BLaER1 (cell line): ENCODE data around the gene ZNF337.
"Not testable (repeated sequence)": the region's sequence is repeated elsewhere in the genome, so short reads cannot be mapped to it uniquely, and the experiment has no call there.

Experiments used
- H3K27ac ChIP-seq: shearing (Covaris generic); formaldehyde crosslinking; 2 replicates; pipeline ENCODE4 v1.8.1; 2022
- H3K27me3 ChIP-seq: shearing (Covaris generic); formaldehyde crosslinking; 2 replicates; pipeline ENCODE4 v1.8.1; 2022
- H3K36me3 ChIP-seq: shearing (Covaris generic); formaldehyde crosslinking; 2 replicates; pipeline ENCODE4 v1.8.1; 2022
- H3K4me1 ChIP-seq: shearing (Covaris generic); formaldehyde crosslinking; 2 replicates; pipeline ENCODE4 v1.8.1; 2022
- H3K4me2 ChIP-seq: shearing (Covaris generic); formaldehyde crosslinking; 2 replicates; pipeline ENCODE4 v1.8.1; 2022
- H3K4me3 ChIP-seq: shearing (Covaris generic); formaldehyde crosslinking; 2 replicates; pipeline ENCODE4 v1.8.1; 2022
- H3K9ac ChIP-seq: shearing (Covaris generic); formaldehyde crosslinking; 2 replicates; pipeline ENCODE4 v1.8.1; 2022
- H3K9me3 ChIP-seq: shearing (Covaris generic); formaldehyde crosslinking; 2 replicates; pipeline ENCODE4 v1.8.1; 2022
- H4K20me1 ChIP-seq: shearing (Covaris generic); formaldehyde crosslinking; 2 replicates; pipeline ENCODE4 v1.8.1; 2022
- Cebpa-rat ChIP-seq: shearing (Covaris generic); IDR thresholded peaks from 2 replicates; pipeline ENCODE4 v1.8.1; 2022

The ZNF337 gene

GRCh38 chr20:25725639-25726038 lies 29.0 kb upstream of the ZNF337 start:
- no peak overlapping the region for H3K27ac ChIP-seq
- TF ChIP-seq Cebpa-rat = no peak
- H3K4me1 ChIP-seq = no peaks in the 10 kb centered on the region
- no peak overlapping the region for H3K4me3 ChIP-seq
- no peaks in the 10 kb centered on the region for H3K27me3 ChIP-seq
- H3K9me3 ChIP-seq = peaks cover 32% of the 10 kb centered on the region
- H3K4me2 ChIP-seq = no peak overlapping the region
- H4K20me1 ChIP-seq = no peaks in the 10 kb centered on the region
- no peak overlapping the region for H3K9ac ChIP-seq
- peaks cover 9% of the 10 kb centered on the region for H3K36me3 ChIP-seq

- no peaks in the 10 kb centered on the region for H4K20me1 ChIP-seq
- H3K27ac ChIP-seq = no peak overlapping the region
- H3K4me3 ChIP-seq = no peak overlapping the region
- peaks cover 19% of the 10 kb centered on the region for H3K36me3 ChIP-seq
- H3K27me3 ChIP-seq = no peaks in the 10 kb centered on the region
- peaks cover 45% of the 10 kb centered on the region for H3K9me3 ChIP-seq
- TF ChIP-seq Cebpa-rat = no peak
- no peak overlapping the region for H3K4me2 ChIP-seq
- H3K9ac ChIP-seq = no peak overlapping the region
- peaks cover 5% of the 10 kb centered on the region; the same call in 1 of the 2 replicates for H3K4me1 ChIP-seq
These were observed 27.3 kb upstream of the ZNF337 start for GRCh38 chr20:25723975-25724374.

GRCh38 chr20:25720285-25720684 lies 23.6 kb upstream of the ZNF337 start:
- Histone ChIP-seq H3K9ac (no peak overlapping the region), H3K9me3 (peaks cover 30% of the 10 kb centered on the region), H3K4me3 (no peak overlapping the region), H3K4me1 (peaks cover 5% of the 10 kb centered on the region; the same call in 1 of the 2 replicates), H4K20me1 (no peaks in the 10 kb centered on the region), H3K27ac (no peak overlapping the region), H3K36me3 (peaks cover 13% of the 10 kb centered on the region), H3K4me2 (no peak overlapping the region), H3K27me3 (no peaks in the 10 kb centered on the region)
- TF ChIP-seq Cebpa-rat = no peak

GRCh38 chr20:25718896-25719809 lies 22.5 kb upstream of the ZNF337 start:
- H3K4me3 ChIP-seq, H3K4me2 ChIP-seq, H3K4me1 ChIP-seq, H3K27me3 ChIP-seq, H4K20me1 ChIP-seq, H3K27ac ChIP-seq, H3K9ac ChIP-seq: not testable (repeated sequence)
- peaks cover 30% of the 10 kb centered on the region for H3K9me3 ChIP-seq
- peaks cover 13% of the 10 kb centered on the region for H3K36me3 ChIP-seq

GRCh38 chr20:25707695-25708094 lies 11.0 kb upstream of the ZNF337 start:
- H3K9me3 ChIP-seq = peaks cover 31% of the 10 kb centered on the region
- no peak for TF ChIP-seq Cebpa-rat

GRCh38 chr20:25706793-25707192 lies 10.1 kb upstream of the ZNF337 start:
- no peak overlapping the region for H3K27ac ChIP-seq
- H3K9ac ChIP-seq = no peak overlapping the region
- H4K20me1 ChIP-seq = no peaks in the 10 kb centered on the region
- no peak for TF ChIP-seq Cebpa-rat
- H3K9me3 ChIP-seq = peaks cover 29% of the 10 kb centered on the region
- no peak overlapping the region for H3K4me3 ChIP-seq
- H3K4me1 ChIP-seq = no peaks in the 10 kb centered on the region
- H3K4me2 ChIP-seq = no peak overlapping the region
- H3K36me3 ChIP-seq = no peaks in the 10 kb centered on the region
- no peaks in the 10 kb centered on the region for H3K27me3 ChIP-seq

More at GRCh38 chr20:25707695-25708094, 11.0 kb upstream of the ZNF337 start:
- Histone ChIP-seq H3K27me3 (no peaks in the 10 kb centered on the region), H3K4me2 (no peak overlapping the region), H3K36me3 (no peaks in the 10 kb centered on the region), H3K4me3 (no peak overlapping the region), H3K4me1 (no peaks in the 10 kb centered on the region), H3K27ac (no peak overlapping the region), H3K9ac (no peak overlapping the region), H4K20me1 (no peaks in the 10 kb centered on the region)

- H3K4me3 ChIP-seq = no peak overlapping the region
- H3K9ac ChIP-seq = no peak overlapping the region
- H3K27ac ChIP-seq = no peak overlapping the region
- no peaks in the 10 kb centered on the region for H3K4me1 ChIP-seq
- no peaks in the 10 kb centered on the region for H3K36me3 ChIP-seq
- H3K9me3 ChIP-seq = peaks cover 29% of the 10 kb centered on the region
- H3K27me3 ChIP-seq = no peaks in the 10 kb centered on the region
- no peak overlapping the region for H3K4me2 ChIP-seq
- H4K20me1 ChIP-seq = no peaks in the 10 kb centered on the region
- no peak for TF ChIP-seq Cebpa-rat
These were observed 9.2 kb upstream of the ZNF337 start for GRCh38 chr20:25705830-25706351.

GRCh38 chr20:25704303-25704702 lies 7.7 kb upstream of the ZNF337 start:
- not testable (repeated sequence) for H3K4me1 ChIP-seq, H3K4me2 ChIP-seq, H3K9ac ChIP-seq, H3K27me3 ChIP-seq, H3K36me3 ChIP-seq, H4K20me1 ChIP-seq, H3K4me3 ChIP-seq, H3K27ac ChIP-seq
- peaks cover 31% of the 10 kb centered on the region for H3K9me3 ChIP-seq

GRCh38 chr20:25700835-25701234 lies 4.2 kb upstream of the ZNF337 start:
- not testable (repeated sequence) for H3K9ac ChIP-seq, H3K27ac ChIP-seq, H3K36me3 ChIP-seq, H3K4me3 ChIP-seq, H3K27me3 ChIP-seq, H4K20me1 ChIP-seq, H3K4me2 ChIP-seq
- Histone ChIP-seq H3K9me3 (peaks cover 20% of the 10 kb centered on the region), H3K4me1 (peaks cover 15% of the 10 kb centered on the region)

- TF ChIP-seq Cebpa-rat = no peak
- H3K9me3 ChIP-seq = peaks cover 20% of the 10 kb centered on the region
- no peak overlapping the region for H3K9ac ChIP-seq
- H3K4me3 ChIP-seq = no peak overlapping the region
- H3K4me1 ChIP-seq = peaks cover 24% of the 10 kb centered on the region
- H3K27ac ChIP-seq = no peak overlapping the region
- no peaks in the 10 kb centered on the region for H3K36me3 ChIP-seq
- no peaks in the 10 kb centered on the region for H4K20me1 ChIP-seq
- H3K27me3 ChIP-seq = no peaks in the 10 kb centered on the region
- H3K4me2 ChIP-seq = no peak overlapping the region
These were observed 3.3 kb upstream of the ZNF337 start for GRCh38 chr20:25699914-25700313.
